H1 (cell line): ENCODE data around the gene FOXD4L6. TPM values are rescaled to one million over a fixed set of nuclear protein-coding genes. Genes with fewer than 3 reads are reported as not detected.
"Not testable (repeated sequence)": the region's sequence is repeated elsewhere in the genome, so short reads cannot be mapped to it uniquely, and the experiment has no call there.

Source experiments
- CTCF ChIA-PET: fragments of 300-600 bp; sonication (Branson Sonifier 250); formaldehyde crosslinking; loops from one replicate; lab custom pipeline; 2021; ENCODE audit not compliant: partially characterized antibody; lab: Charles Lee
- POLR2A ChIA-PET: fragments of 300-600 bp; sonication (Branson Sonifier 250); formaldehyde crosslinking; loops from one replicate; lab custom pipeline; 2021; ENCODE audit warnings: inconsistent platforms; ENCODE audit not compliant: partially characterized antibody; lab: Charles Lee
- DNase-seq, 2 experiments: peaks; one replicate each; pipeline versions ENCODE4 v3.0.0 to v3.0.0-alpha.2; 2010 to 2022; ENCODE audit warnings: low spot score in 2 of 2, low read depth in 1 of 2, mixed read lengths in 1 of 2
- FAIRE-seq: peaks from 2 replicates; lab custom pipeline; 2011; peaks lifted over from hg19 to GRCh38; lab: Jason Lieb, UNC
- H2AFZ ChIP-seq: 2 replicates; pipeline ENCODE4 v1.8.1; 2012; ENCODE audit warnings: low read length, inconsistent platforms
- H2AK5ac ChIP-seq: 2 replicates; pipeline ENCODE4 v1.6.1; 2013; ENCODE audit warnings: low read depth, low read length
- H2BK120ac ChIP-seq: replicated peaks from 2 replicates; pipeline ENCODE3; 2013; ENCODE audit warnings: low read depth, low read length, inconsistent platforms
- H2BK12ac ChIP-seq: 2 replicates; pipeline ENCODE4 v1.6.1; 2013; ENCODE audit warnings: low read depth, low read length
- H2BK15ac ChIP-seq: 2 replicates; pipeline ENCODE4 v1.6.1; 2013; ENCODE audit warnings: low read length
- H2BK20ac ChIP-seq: 2 replicates; pipeline ENCODE4 v1.6.1; 2013; ENCODE audit warnings: low read length
- H2BK5ac ChIP-seq: 2 replicates; pipeline ENCODE4 v1.6.1; 2013; ENCODE audit warnings: low read depth, low read length
- H3K14ac ChIP-seq: 2 replicates; pipeline ENCODE4 v1.6.1; 2013; ENCODE audit warnings: inconsistent platforms; ENCODE audit not compliant: insufficient read length
- H3K18ac ChIP-seq: 2 replicates; pipeline ENCODE4 v1.6.1; 2013; ENCODE audit warnings: low read length; ENCODE audit errors: extremely low read depth
- H3K23ac ChIP-seq: 2 replicates; pipeline ENCODE4 v1.6.1; 2013; ENCODE audit warnings: inconsistent platforms; ENCODE audit not compliant: insufficient read length
- H3K23me2 ChIP-seq: 2 replicates; pipeline ENCODE4 v1.6.1; 2013; ENCODE audit warnings: low read depth, low read length
- H3K27ac ChIP-seq: 2 replicates; pipeline ENCODE4 v1.6.1; 2011; ENCODE audit warnings: low read depth, low read length, inconsistent platforms
- H3K27me3 ChIP-seq, 4 experiments: replicated peaks in 1 of 4; 1 replicate in 1 of 4; 2 replicates in 3 of 4; pipeline versions ENCODE4 v1.6.1 to v1.8.1; 2011 to 2013; ENCODE audit warnings: low read length in 3 of 4, mild to moderate bottlenecking in 3 of 4, inconsistent platforms in 2 of 4, mixed read lengths in 2 of 4, moderate library complexity in 1 of 4; ENCODE audit not compliant: control insufficient read depth in 3 of 4, insufficient read depth in 3 of 4; ENCODE audit errors: extremely low read depth in 1 of 4
- H3K36me3 ChIP-seq, 4 experiments: 2 replicates each; pipeline versions ENCODE4 v1.6.1 to v1.8.1; 2011 to 2013; ENCODE audit warnings: mild to moderate bottlenecking in 4 of 4, low read length in 3 of 4, moderate library complexity in 2 of 4, control low read depth in 1 of 4, inconsistent platforms in 1 of 4; ENCODE audit not compliant: insufficient read depth in 4 of 4, control insufficient read depth in 2 of 4
- H3K4ac ChIP-seq: replicated peaks from 2 replicates; pipeline ENCODE3; 2013; ENCODE audit warnings: low read length, low read depth, mixed read lengths, inconsistent platforms; ENCODE audit not compliant: insufficient read length
- H3K4me1 ChIP-seq, 4 experiments: replicated peaks in 1 of 4; 1 replicate in 1 of 4; 2 replicates in 3 of 4; pipeline versions ENCODE4 v1.6.1 to v1.8.1; 2011 to 2013; ENCODE audit warnings: low read length in 3 of 4, inconsistent platforms in 2 of 4, mixed read lengths in 1 of 4; ENCODE audit not compliant: insufficient read depth in 4 of 4, control insufficient read depth in 3 of 4
- H3K4me2 ChIP-seq, 2 experiments: 2 replicates each; pipeline versions ENCODE4 v1.6.1 to v1.8.1; 2011 to 2013; ENCODE audit warnings: low read depth in 2 of 2, low read length in 2 of 2, control low read depth in 1 of 2, inconsistent platforms in 1 of 2, mild to moderate bottlenecking in 1 of 2; ENCODE audit not compliant: insufficient read depth in 1 of 2
- H3K4me3 ChIP-seq, 4 experiments: fragments of 200-600, 300-600 bp in 1 of 4; sonication (generic), shearing (Covaris generic), sonication (Bioruptor Twin) in 1 of 4; 2 replicates each; pipeline versions ENCODE4 v1.5.1 to v1.8.1; 2011 to 2016; ENCODE audit warnings: low read length in 4 of 4, low read depth in 3 of 4, control low read depth in 2 of 4, inconsistent platforms in 2 of 4, mild to moderate bottlenecking in 2 of 4, mixed read lengths in 1 of 4, moderate library complexity in 1 of 4; ENCODE audit not compliant: insufficient read depth in 2 of 4; ENCODE audit errors: extremely low read depth in 1 of 4
- H3K56ac ChIP-seq: replicated peaks from 2 replicates; pipeline ENCODE3; 2013; ENCODE audit warnings: low read depth, mild to moderate bottlenecking, mixed read lengths, low read length, inconsistent platforms; ENCODE audit not compliant: insufficient read length
- H3K79me1 ChIP-seq: 2 replicates; pipeline ENCODE4 v1.6.1; 2013; ENCODE audit warnings: low read depth, low read length, control low read depth
- H3K79me2 ChIP-seq, 2 experiments: 2 replicates each; pipeline versions ENCODE4 v1.6.1 to v1.8.1; 2012 to 2013; ENCODE audit warnings: low read length in 2 of 2, mild to moderate bottlenecking in 2 of 2, inconsistent platforms in 1 of 2; ENCODE audit not compliant: insufficient read depth in 2 of 2, control insufficient read depth in 1 of 2
- H3K9ac ChIP-seq, 4 experiments: replicated peaks in 1 of 4; 1 replicate in 1 of 4; 2 replicates in 3 of 4; pipeline versions ENCODE4 v1.6.1 to v1.8.1; 2011 to 2013; ENCODE audit warnings: low read depth in 3 of 4, low read length in 3 of 4, control low read depth in 2 of 4, mild to moderate bottlenecking in 2 of 4, moderate library complexity in 2 of 4, inconsistent platforms in 1 of 4; ENCODE audit errors: extremely low read depth in 1 of 4
- H3K9me3 ChIP-seq, 2 experiments: 2 replicates each; pipeline versions ENCODE4 v1.6.1 to v1.8.1; 2012 to 2013; ENCODE audit warnings: mild to moderate bottlenecking in 2 of 2, moderate library complexity in 2 of 2, control low read depth in 1 of 2, inconsistent platforms in 1 of 2, low read depth in 1 of 2, low read length in 1 of 2, mixed read lengths in 1 of 2; ENCODE audit not compliant: insufficient read depth in 2 of 2
- H4K20me1 ChIP-seq, 2 experiments: replicated peaks in 1 of 2; 2 replicates each; pipeline versions ENCODE3 to v1.8.1; 2011 to 2013; ENCODE audit warnings: inconsistent platforms in 2 of 2, low read length in 2 of 2, mild to moderate bottlenecking in 1 of 2; ENCODE audit not compliant: insufficient read depth in 2 of 2, control insufficient read depth in 1 of 2
- H4K5ac ChIP-seq: 2 replicates; pipeline ENCODE4 v1.6.1; 2013; ENCODE audit warnings: low read length, low read depth, mixed read lengths, inconsistent platforms; ENCODE audit not compliant: insufficient read length
- H4K8ac ChIP-seq: 2 replicates; pipeline ENCODE4 v1.8.0; 2013; ENCODE audit warnings: mild to moderate bottlenecking, moderate library complexity, low read length, inconsistent platforms; ENCODE audit not compliant: insufficient read depth; ENCODE audit errors: extremely low read depth
- H4K91ac ChIP-seq: replicated peaks from 2 replicates; pipeline ENCODE3; 2013; ENCODE audit warnings: low read length, mixed read lengths, inconsistent platforms; ENCODE audit not compliant: insufficient read length
- WGBS, 2 experiments: shearing (Covaris generic) in 1 of 2; methylation state at CpG; one replicate each; pipeline versions ENCODE4 v1.1.6 to v1.1.7; 2013 to 2015; ENCODE audit warnings: low lambda C conversion rate in 2 of 2, mixed read lengths in 2 of 2, inconsistent platforms in 1 of 2, low coverage in 1 of 2, missing lambda C conversion rate in 1 of 2; ENCODE audit not compliant: insufficient replicate concordance in 2 of 2, insufficient coverage in 1 of 2, insufficient read length in 1 of 2; ENCODE audit errors: extremely low coverage in 1 of 2, missing lambda C conversion rate in 1 of 2; 5-methylcytosine and 5-hydroxymethylcytosine counted together
- polyA plus RNA-seq, 7 experiments: library from polyadenylated mRNA; depleted of rRNA in 3 of 7; stranded (reverse) in 5 of 7; unstranded in 2 of 7; fragments of >200 nt in 5 of 7; fragments of 200-250 nt in 2 of 7; gene quantifications; 1 replicate in 5 of 7; 2 replicates in 1 of 7; 4 replicates in 1 of 7; pipeline versions ENCODE4 v1.2.1 to v1.2.3, GENCODE V29; 2011 to 2013; ENCODE audit warnings: missing spikeins in 2 of 7, mixed read lengths in 2 of 7
- total RNA-seq: library from RNA; stranded (reverse); fragmentation: NEBNext Ultra II Directional; extraction: Animal tissue kit (Norgen Biotek cat#: 25700); gene quantifications from 2 replicates; pipeline ENCODE4 v1.2.1, GENCODE V29; 2021

Gene FOXD4L6
- total and polyA plus RNA-seq, 2 of the 8 experiments (the other 6 are each of a cell fraction or from before 2014, with no cell fraction given) = 0.13 TPM; not detected in 1

DNA sequence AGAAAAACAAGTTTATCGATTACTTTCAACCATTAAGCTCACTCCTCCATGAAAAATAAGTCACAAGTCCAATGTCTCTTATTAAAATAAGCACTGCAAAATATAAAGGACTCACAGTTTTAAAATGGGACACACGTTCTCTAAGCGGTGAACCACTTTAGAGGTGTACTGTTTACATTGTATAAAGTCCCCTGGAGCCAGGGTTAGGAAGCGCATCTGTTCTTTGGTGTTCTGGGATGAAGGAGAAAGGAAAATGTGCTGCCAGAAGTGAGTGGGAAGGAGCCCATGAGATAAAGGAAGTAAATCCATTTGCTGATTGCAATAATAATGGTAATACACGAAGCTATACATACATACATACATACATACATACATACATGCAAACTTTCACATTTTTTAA, 40.6 kb downstream of the FOXD4L6 start:
- H3K56ac ChIP-seq, H3K23ac ChIP-seq, H3K14ac ChIP-seq, H3K27ac ChIP-seq, H3K79me2 ChIP-seq, H3K18ac ChIP-seq, H3K9me3 ChIP-seq, H3K79me1 ChIP-seq, DNase-seq, H3K27me3 ChIP-seq, H3K9ac ChIP-seq, H2AFZ ChIP-seq, H4K8ac ChIP-seq, POLR2A ChIA-PET, H3K4me2 ChIP-seq, H3K4ac ChIP-seq, H4K91ac ChIP-seq, H2BK5ac ChIP-seq, H2BK20ac ChIP-seq, H2BK15ac ChIP-seq, H4K5ac ChIP-seq, H2BK120ac ChIP-seq, H2AK5ac ChIP-seq, H3K36me3 ChIP-seq, H4K20me1 ChIP-seq, H3K4me1 ChIP-seq, H2BK12ac ChIP-seq, CTCF ChIA-PET, H3K23me2 ChIP-seq, FAIRE-seq, H3K4me3 ChIP-seq: not testable (repeated sequence)
- 71% methylated on average over 5 of the region's 5 CpGs; no CpG with 5 or more reads in 1 of the 2 experiments for WGBS, 2 experiments

DNA sequence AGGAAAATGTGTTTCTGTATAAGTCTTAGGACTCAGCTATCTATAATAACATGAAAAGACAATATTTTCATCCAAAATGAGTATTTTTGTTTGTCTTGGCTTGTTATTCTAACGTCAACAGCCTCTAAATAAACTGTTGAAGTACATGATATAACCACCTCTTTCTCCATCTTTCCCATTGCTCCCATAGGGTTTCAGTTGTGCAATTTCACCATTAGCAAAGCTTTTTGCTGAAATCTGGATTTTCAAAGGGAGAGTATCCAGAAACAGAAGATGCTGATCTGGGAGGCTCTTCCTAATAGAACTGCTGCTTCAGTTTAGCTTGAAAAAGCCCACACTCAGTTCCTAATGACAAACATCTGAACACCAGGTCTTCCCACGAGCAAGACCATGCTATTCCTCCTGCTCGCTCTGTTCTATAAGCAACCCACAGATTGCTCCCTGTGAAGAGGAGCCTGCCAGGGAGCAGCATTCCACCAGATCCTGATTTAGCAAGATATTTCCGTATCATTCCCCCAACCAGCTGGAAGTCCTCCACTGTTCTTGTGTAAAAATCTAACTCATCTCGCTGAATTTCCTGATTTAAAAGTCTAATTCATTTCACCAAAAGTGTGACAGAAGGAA, 41.2 kb downstream of the FOXD4L6 start:
- H2BK12ac ChIP-seq, H3K4me2 ChIP-seq, H4K91ac ChIP-seq, H3K36me3 ChIP-seq, CTCF ChIA-PET, H4K5ac ChIP-seq, H2BK5ac ChIP-seq, H3K9ac ChIP-seq, H2AFZ ChIP-seq, H3K4me1 ChIP-seq, FAIRE-seq, H3K27ac ChIP-seq, H2AK5ac ChIP-seq, H3K56ac ChIP-seq, DNase-seq, H3K4me3 ChIP-seq, H4K20me1 ChIP-seq, H3K9me3 ChIP-seq, H3K79me1 ChIP-seq, H3K14ac ChIP-seq, H4K8ac ChIP-seq, H3K4ac ChIP-seq, H3K18ac ChIP-seq, H3K23ac ChIP-seq, H3K79me2 ChIP-seq, H2BK20ac ChIP-seq, H3K23me2 ChIP-seq, POLR2A ChIA-PET, H2BK120ac ChIP-seq, H2BK15ac ChIP-seq: not testable (repeated sequence)
- WGBS, 2 experiments = 71% methylated on average over 4 of the region's 5 CpGs; no CpG with 5 or more reads in 1 of the 2 experiments
- H3K27me3 ChIP-seq = peaks cover 2 to 16% (median 8%) of the 10 kb centered on the region in 4 experiments
